GM12878 (cell line): Measurements from ENCODE around the gene DDX21.
"Not testable (repeated sequence)": the region's sequence is repeated elsewhere in the genome, so short reads cannot be mapped to it uniquely, and the experiment has no call there.

Experiments
- CHD2 ChIP-seq: IDR thresholded peaks from 2 replicates; pipeline ENCODE4 v1.6.1; 2011; ENCODE audit warnings: low read depth, low read length, improper control_type of control experiment, borderline replicate concordance
- EGR1 ChIP-seq, 2 experiments: IDR thresholded peaks; 1 replicate in 1 of 2; 2 replicates in 1 of 2; pipeline ENCODE4 v1.6.1; 2011 to 2012; ENCODE audit warnings: low read depth in 2 of 2, low read length in 2 of 2, borderline replicate concordance in 1 of 2, mild to moderate bottlenecking in 1 of 2, moderate library complexity in 1 of 2
- HDAC2 ChIP-seq: fragments of 200-600 bp; sonication (generic); IDR thresholded peaks from 2 replicates; pipeline ENCODE4 v1.6.1; 2017
- SMAD1 ChIP-seq: fragments of 450-650 bp; IDR thresholded peaks from 2 replicates; pipeline ENCODE4 v1.6.1; 2018; ENCODE audit warnings: mild to moderate bottlenecking, low read depth; ENCODE audit not compliant: partially characterized antibody
- SMAD5 ChIP-seq: IDR thresholded peaks from 2 replicates; pipeline ENCODE4 v1.6.1; 2016; ENCODE audit warnings: antibody characterized with exemption, low read depth
- STAT1 ChIP-seq: fragments of 450-650 bp; conservative IDR thresholded peaks from 2 replicates; pipeline ENCODE4 v1.6.1; 2014; ENCODE audit warnings: antibody characterized with exemption, mild to moderate bottlenecking
- TAF1 ChIP-seq: IDR thresholded peaks from 2 replicates; pipeline ENCODE4 v1.6.1; 2011; ENCODE audit warnings: mild to moderate bottlenecking, low read depth, low read length, borderline replicate concordance
- ZNF207 ChIP-seq: fragments of 450-650 bp; IDR thresholded peaks from 2 replicates; pipeline ENCODE4 v1.6.1; 2014; ENCODE audit warnings: antibody characterized with exemption, mild to moderate bottlenecking, borderline replicate concordance
- ZNF24 ChIP-seq: fragments of 450-650 bp; IDR thresholded peaks from 2 replicates; pipeline ENCODE4 v1.6.1; 2017; ENCODE audit warnings: antibody characterized with exemption, mild to moderate bottlenecking
- ZNF384 ChIP-seq: IDR thresholded peaks from 2 replicates; pipeline ENCODE4 v1.6.1; 2012; ENCODE audit warnings: low read depth, mild to moderate bottlenecking, low read length, improper control_type of control experiment, borderline replicate concordance
- TF ChIP-seq, protein P1 (sequence below): IDR thresholded peaks from 2 replicates; pipeline ENCODE4 v1.6.1; 2011; ENCODE audit warnings: borderline replicate concordance, low read depth, mild to moderate bottlenecking, moderate library complexity, mixed read lengths, low read length; ENCODE audit not compliant: insufficient read depth; ENCODE audit errors: extremely low read length
- TF ChIP-seq, protein P2 (sequence below), 3 experiments: IDR thresholded peaks in 2 of 3; conservative IDR thresholded peaks in 1 of 3; 2 replicates each; pipeline ENCODE4 v1.5.1; 2011; ENCODE audit warnings: low read depth in 3 of 3, low read length in 3 of 3, mild to moderate bottlenecking in 3 of 3, control low read depth in 2 of 3, moderate library complexity in 2 of 3, inconsistent platforms in 1 of 3, mixed read lengths in 1 of 3; ENCODE audit not compliant: control insufficient read depth in 2 of 3, insufficient read depth in 1 of 3; ENCODE audit errors: extremely low read depth in 1 of 3
- TF ChIP-seq, protein P3 (sequence below): IDR thresholded peaks from 2 replicates; pipeline ENCODE4 v1.6.1; 2012; ENCODE audit warnings: low read depth, low read length, improper control_type of control experiment
- TF ChIP-seq, protein P4 (sequence below): IDR thresholded peaks from 2 replicates; pipeline ENCODE4 v1.6.1; 2012; ENCODE audit warnings: improper control_type of control experiment, low read depth, low read length; ENCODE audit not compliant: insufficient replicate concordance

DNA sequence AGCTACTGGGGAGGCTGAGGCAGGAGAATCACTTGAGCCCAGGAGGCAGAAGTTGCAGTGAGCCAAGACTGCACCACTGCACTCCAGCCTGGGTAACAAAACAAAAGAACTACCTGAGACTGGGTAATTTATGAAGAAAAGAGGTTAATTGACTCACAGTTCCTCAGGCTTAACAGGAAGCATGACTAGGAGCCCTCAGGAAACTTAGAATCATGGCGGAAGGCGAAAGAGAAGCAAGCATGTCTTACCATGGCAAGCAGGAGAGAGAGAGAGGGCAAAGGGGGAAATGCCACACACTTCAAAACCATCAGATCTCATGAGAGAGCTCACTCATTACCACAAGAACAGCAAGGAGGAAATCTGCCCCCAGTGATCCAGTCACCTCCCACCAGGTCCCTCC lies 56.8 kb downstream of the DDX21 start:
- TF ChIP-seq SMAD5; HDAC2; ZNF24; ZNF384; CHD2; STAT1; ZNF207; SMAD1; TAF1; EGR1 (IDR thresholded peaks at IDR 0.05; ENCODE audit: borderline replicate concordance in 1 of 2, low read depth in 2 of 2, low read length in 2 of 2): not testable (repeated sequence)
- TF ChIP-seq, protein P1, sequence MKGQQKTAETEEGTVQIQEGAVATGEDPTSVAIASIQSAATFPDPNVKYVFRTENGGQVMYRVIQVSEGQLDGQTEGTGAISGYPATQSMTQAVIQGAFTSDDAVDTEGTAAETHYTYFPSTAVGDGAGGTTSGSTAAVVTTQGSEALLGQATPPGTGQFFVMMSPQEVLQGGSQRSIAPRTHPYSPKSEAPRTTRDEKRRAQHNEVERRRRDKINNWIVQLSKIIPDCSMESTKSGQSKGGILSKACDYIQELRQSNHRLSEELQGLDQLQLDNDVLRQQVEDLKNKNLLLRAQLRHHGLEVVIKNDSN: not testable (repeated sequence)
- TF ChIP-seq, protein P2, sequence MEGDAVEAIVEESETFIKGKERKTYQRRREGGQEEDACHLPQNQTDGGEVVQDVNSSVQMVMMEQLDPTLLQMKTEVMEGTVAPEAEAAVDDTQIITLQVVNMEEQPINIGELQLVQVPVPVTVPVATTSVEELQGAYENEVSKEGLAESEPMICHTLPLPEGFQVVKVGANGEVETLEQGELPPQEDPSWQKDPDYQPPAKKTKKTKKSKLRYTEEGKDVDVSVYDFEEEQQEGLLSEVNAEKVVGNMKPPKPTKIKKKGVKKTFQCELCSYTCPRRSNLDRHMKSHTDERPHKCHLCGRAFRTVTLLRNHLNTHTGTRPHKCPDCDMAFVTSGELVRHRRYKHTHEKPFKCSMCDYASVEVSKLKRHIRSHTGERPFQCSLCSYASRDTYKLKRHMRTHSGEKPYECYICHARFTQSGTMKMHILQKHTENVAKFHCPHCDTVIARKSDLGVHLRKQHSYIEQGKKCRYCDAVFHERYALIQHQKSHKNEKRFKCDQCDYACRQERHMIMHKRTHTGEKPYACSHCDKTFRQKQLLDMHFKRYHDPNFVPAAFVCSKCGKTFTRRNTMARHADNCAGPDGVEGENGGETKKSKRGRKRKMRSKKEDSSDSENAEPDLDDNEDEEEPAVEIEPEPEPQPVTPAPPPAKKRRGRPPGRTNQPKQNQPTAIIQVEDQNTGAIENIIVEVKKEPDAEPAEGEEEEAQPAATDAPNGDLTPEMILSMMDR (IDR thresholded peaks at IDR 0.05 in 2 of 3, conservative IDR thresholded peaks at IDR 0.05 in 1 of 3; ENCODE audit: control insufficient read depth in 2 of 3, extremely low read depth in 1 of 3, insufficient read depth in 1 of 3, low read depth in 3 of 3, low read length in 3 of 3): not testable (repeated sequence)
- TF ChIP-seq, protein P3, sequence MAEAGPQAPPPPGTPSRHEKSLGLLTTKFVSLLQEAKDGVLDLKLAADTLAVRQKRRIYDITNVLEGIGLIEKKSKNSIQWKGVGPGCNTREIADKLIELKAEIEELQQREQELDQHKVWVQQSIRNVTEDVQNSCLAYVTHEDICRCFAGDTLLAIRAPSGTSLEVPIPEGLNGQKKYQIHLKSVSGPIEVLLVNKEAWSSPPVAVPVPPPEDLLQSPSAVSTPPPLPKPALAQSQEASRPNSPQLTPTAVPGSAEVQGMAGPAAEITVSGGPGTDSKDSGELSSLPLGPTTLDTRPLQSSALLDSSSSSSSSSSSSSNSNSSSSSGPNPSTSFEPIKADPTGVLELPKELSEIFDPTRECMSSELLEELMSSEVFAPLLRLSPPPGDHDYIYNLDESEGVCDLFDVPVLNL: not testable (repeated sequence)
- TF ChIP-seq, protein P4, sequence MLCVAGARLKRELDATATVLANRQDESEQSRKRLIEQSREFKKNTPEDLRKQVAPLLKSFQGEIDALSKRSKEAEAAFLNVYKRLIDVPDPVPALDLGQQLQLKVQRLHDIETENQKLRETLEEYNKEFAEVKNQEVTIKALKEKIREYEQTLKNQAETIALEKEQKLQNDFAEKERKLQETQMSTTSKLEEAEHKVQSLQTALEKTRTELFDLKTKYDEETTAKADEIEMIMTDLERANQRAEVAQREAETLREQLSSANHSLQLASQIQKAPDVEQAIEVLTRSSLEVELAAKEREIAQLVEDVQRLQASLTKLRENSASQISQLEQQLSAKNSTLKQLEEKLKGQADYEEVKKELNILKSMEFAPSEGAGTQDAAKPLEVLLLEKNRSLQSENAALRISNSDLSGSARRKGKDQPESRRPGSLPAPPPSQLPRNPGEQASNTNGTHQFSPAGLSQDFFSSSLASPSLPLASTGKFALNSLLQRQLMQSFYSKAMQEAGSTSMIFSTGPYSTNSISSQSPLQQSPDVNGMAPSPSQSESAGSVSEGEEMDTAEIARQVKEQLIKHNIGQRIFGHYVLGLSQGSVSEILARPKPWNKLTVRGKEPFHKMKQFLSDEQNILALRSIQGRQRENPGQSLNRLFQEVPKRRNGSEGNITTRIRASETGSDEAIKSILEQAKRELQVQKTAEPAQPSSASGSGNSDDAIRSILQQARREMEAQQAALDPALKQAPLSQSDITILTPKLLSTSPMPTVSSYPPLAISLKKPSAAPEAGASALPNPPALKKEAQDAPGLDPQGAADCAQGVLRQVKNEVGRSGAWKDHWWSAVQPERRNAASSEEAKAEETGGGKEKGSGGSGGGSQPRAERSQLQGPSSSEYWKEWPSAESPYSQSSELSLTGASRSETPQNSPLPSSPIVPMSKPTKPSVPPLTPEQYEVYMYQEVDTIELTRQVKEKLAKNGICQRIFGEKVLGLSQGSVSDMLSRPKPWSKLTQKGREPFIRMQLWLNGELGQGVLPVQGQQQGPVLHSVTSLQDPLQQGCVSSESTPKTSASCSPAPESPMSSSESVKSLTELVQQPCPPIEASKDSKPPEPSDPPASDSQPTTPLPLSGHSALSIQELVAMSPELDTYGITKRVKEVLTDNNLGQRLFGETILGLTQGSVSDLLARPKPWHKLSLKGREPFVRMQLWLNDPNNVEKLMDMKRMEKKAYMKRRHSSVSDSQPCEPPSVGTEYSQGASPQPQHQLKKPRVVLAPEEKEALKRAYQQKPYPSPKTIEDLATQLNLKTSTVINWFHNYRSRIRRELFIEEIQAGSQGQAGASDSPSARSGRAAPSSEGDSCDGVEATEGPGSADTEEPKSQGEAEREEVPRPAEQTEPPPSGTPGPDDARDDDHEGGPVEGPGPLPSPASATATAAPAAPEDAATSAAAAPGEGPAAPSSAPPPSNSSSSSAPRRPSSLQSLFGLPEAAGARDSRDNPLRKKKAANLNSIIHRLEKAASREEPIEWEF: not testable (repeated sequence)
